ENCODE results near the gene MSLN.
A peak's percentile ranks its signal among the peaks of the same experiment; 100 is the strongest.
"Not testable (repeated sequence)": the region's sequence is repeated elsewhere in the genome, so short reads cannot be mapped to it uniquely, and the experiment has no call there.

The MSLN gene

GRCh38 chr16:769934-770333 lies 9.4 kb downstream of the MSLN start:
- Histone ChIP-seq H3K36me3 (ENCODE audit: control insufficient read depth, insufficient read depth, low read length) (no peaks in the 10 kb centered on the region), H3K4me1 (ENCODE audit: control insufficient read depth, insufficient read depth, low read length, poor library complexity, severe bottlenecking) (no peaks in the 10 kb centered on the region), H3K9me3 (ENCODE audit: control insufficient read depth, low read length) (no peaks in the 10 kb centered on the region), H3K27ac (ENCODE audit: low read depth, low read length, severe bottlenecking) (no peak overlapping the region), H3K4me3 (ENCODE audit: extremely low read depth, insufficient read depth, low read length, poor library complexity, severe bottlenecking) (no peak overlapping the region)
- 82 to 90% methylated on average over 10 to 19 of the region's 19 CpGs for WGBS, 2 experiments (ENCODE audit: insufficient coverage in 2 of 2)

- Histone ChIP-seq H3K4me1 (ENCODE audit: control insufficient read depth, insufficient read depth, low read length, poor library complexity, severe bottlenecking) (no peaks in the 10 kb centered on the region), H3K27ac (ENCODE audit: low read depth, low read length, severe bottlenecking) (no peak overlapping the region), H3K4me3 (ENCODE audit: extremely low read depth, insufficient read depth, low read length, poor library complexity, severe bottlenecking) (no peak overlapping the region), H3K36me3 (ENCODE audit: control insufficient read depth, insufficient read depth, low read length) (no peaks in the 10 kb centered on the region), H3K9me3 (ENCODE audit: control insufficient read depth, low read length) (no peaks in the 10 kb centered on the region)
- 100% methylated on average over 1 of the region's 13 CpGs; no CpG with 5 or more reads in 1 of the 2 experiments for WGBS, 2 experiments (ENCODE audit: insufficient coverage in 2 of 2)
Observed at GRCh38 chr16:770411-770810, 9.9 kb downstream of the MSLN start.

- Histone ChIP-seq H3K4me3 (ENCODE audit: extremely low read depth, insufficient read depth, low read length, poor library complexity, severe bottlenecking) (no peak overlapping the region), H3K36me3 (ENCODE audit: control insufficient read depth, insufficient read depth, low read length) (no peaks in the 10 kb centered on the region), H3K9me3 (ENCODE audit: control insufficient read depth, low read length) (no peaks in the 10 kb centered on the region), H3K27ac (ENCODE audit: low read depth, low read length, severe bottlenecking) (no peak overlapping the region), H3K4me1 (ENCODE audit: control insufficient read depth, insufficient read depth, low read length, poor library complexity, severe bottlenecking) (peaks cover 4% of the 10 kb centered on the region)
- 92% methylated on average over 12 to 16 of the region's 18 CpGs for WGBS, 2 experiments (ENCODE audit: insufficient coverage in 2 of 2)
Observed at GRCh38 chr16:772959-773358, 12.4 kb downstream of the MSLN start.

- WGBS, 2 experiments (ENCODE audit: insufficient coverage in 2 of 2) = 92 to 93% methylated on average over 38 to 43 of the region's 46 CpGs
- H3K36me3 ChIP-seq (ENCODE audit: control insufficient read depth, insufficient read depth, low read length) = no peaks in the 10 kb centered on the region
Observed at GRCh38 chr16:774086-775001, 13.8 kb downstream of the MSLN start.

GRCh38 chr16:775236-775796 lies 14.8 kb downstream of the MSLN start:
- WGBS, 2 experiments (ENCODE audit: insufficient coverage in 2 of 2) = 92 to 93% methylated on average over 36 of the region's 36 CpGs
- Histone ChIP-seq H3K4me3 (ENCODE audit: extremely low read depth, insufficient read depth, low read length, poor library complexity, severe bottlenecking) (no peak overlapping the region), H3K4me1 (ENCODE audit: control insufficient read depth, insufficient read depth, low read length, poor library complexity, severe bottlenecking) (peaks cover 13% of the 10 kb centered on the region), H3K9me3 (ENCODE audit: control insufficient read depth, low read length) (no peaks in the 10 kb centered on the region), H3K27ac (ENCODE audit: low read depth, low read length, severe bottlenecking) (no peak overlapping the region), H3K36me3 (ENCODE audit: control insufficient read depth, insufficient read depth, low read length) (no peaks in the 10 kb centered on the region)

More at GRCh38 chr16:774086-775001, 13.8 kb downstream of the MSLN start:
- Histone ChIP-seq H3K4me3 (ENCODE audit: extremely low read depth, insufficient read depth, low read length, poor library complexity, severe bottlenecking) (no peak overlapping the region), H3K9me3 (ENCODE audit: control insufficient read depth, low read length) (no peaks in the 10 kb centered on the region), H3K4me1 (ENCODE audit: control insufficient read depth, insufficient read depth, low read length, poor library complexity, severe bottlenecking) (peaks cover 13% of the 10 kb centered on the region), H3K27ac (ENCODE audit: low read depth, low read length, severe bottlenecking) (no peak overlapping the region)

GRCh38 chr16:776298-776697 lies 15.8 kb downstream of the MSLN start:
- 96% methylated on average over 8 of the region's 10 CpGs for WGBS, 2 experiments (ENCODE audit: insufficient coverage in 2 of 2)
- not testable (repeated sequence) for H3K4me3 ChIP-seq (ENCODE audit: extremely low read depth, insufficient read depth, low read length, poor library complexity, severe bottlenecking); H3K9me3 ChIP-seq (ENCODE audit: control insufficient read depth, low read length); H3K27ac ChIP-seq (ENCODE audit: low read depth, low read length, severe bottlenecking); H3K36me3 ChIP-seq (ENCODE audit: control insufficient read depth, insufficient read depth, low read length)
- H3K4me1 ChIP-seq (ENCODE audit: control insufficient read depth, insufficient read depth, low read length, poor library complexity, severe bottlenecking) = peaks cover 13% of the 10 kb centered on the region

GRCh38 chr16:776824-777223 lies 16.3 kb downstream of the MSLN start:
- Histone ChIP-seq H3K36me3 (ENCODE audit: control insufficient read depth, insufficient read depth, low read length) (no peaks in the 10 kb centered on the region), H3K9me3 (ENCODE audit: control insufficient read depth, low read length) (no peaks in the 10 kb centered on the region), H3K4me3 (ENCODE audit: extremely low read depth, insufficient read depth, low read length, poor library complexity, severe bottlenecking) (no peak overlapping the region), H3K27ac (ENCODE audit: low read depth, low read length, severe bottlenecking) (no peak overlapping the region), H3K4me1 (ENCODE audit: control insufficient read depth, insufficient read depth, low read length, poor library complexity, severe bottlenecking) (peaks cover 13% of the 10 kb centered on the region)
- WGBS, 2 experiments (ENCODE audit: insufficient coverage in 2 of 2) = 89 to 97% methylated on average over 7 to 8 of the region's 9 CpGs

GRCh38 chr16:777826-778225 lies 17.3 kb downstream of the MSLN start:
- H3K36me3 ChIP-seq (ENCODE audit: control insufficient read depth, insufficient read depth, low read length) = no peaks in the 10 kb centered on the region
- H3K9me3 ChIP-seq (ENCODE audit: control insufficient read depth, low read length) = no peaks in the 10 kb centered on the region
- peaks cover 13% of the 10 kb centered on the region for H3K4me1 ChIP-seq (ENCODE audit: control insufficient read depth, insufficient read depth, low read length, poor library complexity, severe bottlenecking)
- 66 to 69% methylated on average over 7 to 8 of the region's 16 CpGs for WGBS, 2 experiments (ENCODE audit: insufficient coverage in 2 of 2)
- peak overlapping the region; percentile 36 for H3K27ac ChIP-seq (ENCODE audit: low read depth, low read length, severe bottlenecking)
- H3K4me3 ChIP-seq (ENCODE audit: extremely low read depth, insufficient read depth, low read length, poor library complexity, severe bottlenecking) = no peak overlapping the region

- H3K4me3 ChIP-seq (ENCODE audit: extremely low read depth, insufficient read depth, low read length, poor library complexity, severe bottlenecking) = no peak overlapping the region
- H3K36me3 ChIP-seq (ENCODE audit: control insufficient read depth, insufficient read depth, low read length) = no peaks in the 10 kb centered on the region
- H3K4me1 ChIP-seq (ENCODE audit: control insufficient read depth, insufficient read depth, low read length, poor library complexity, severe bottlenecking) = peaks cover 13% of the 10 kb centered on the region
- 89 to 91% methylated on average over 9 to 11 of the region's 11 CpGs for WGBS, 2 experiments (ENCODE audit: insufficient coverage in 2 of 2)
- H3K9me3 ChIP-seq (ENCODE audit: control insufficient read depth, low read length) = no peaks in the 10 kb centered on the region
- no peak overlapping the region for H3K27ac ChIP-seq (ENCODE audit: low read depth, low read length, severe bottlenecking)
Observed at GRCh38 chr16:778447-778846, 17.9 kb downstream of the MSLN start.

GRCh38 chr16:778909-779527 lies 18.5 kb downstream of the MSLN start:
- no peaks in the 10 kb centered on the region for H3K36me3 ChIP-seq (ENCODE audit: control insufficient read depth, insufficient read depth, low read length)
- 91 to 92% methylated on average over 5 to 6 of the region's 6 CpGs for WGBS, 2 experiments (ENCODE audit: insufficient coverage in 2 of 2)
- peaks cover 13% of the 10 kb centered on the region for H3K4me1 ChIP-seq (ENCODE audit: control insufficient read depth, insufficient read depth, low read length, poor library complexity, severe bottlenecking)
- H3K27ac ChIP-seq (ENCODE audit: low read depth, low read length, severe bottlenecking) = no peak overlapping the region
- H3K9me3 ChIP-seq (ENCODE audit: control insufficient read depth, low read length) = no peaks in the 10 kb centered on the region
- H3K4me3 ChIP-seq (ENCODE audit: extremely low read depth, insufficient read depth, low read length, poor library complexity, severe bottlenecking) = no peak overlapping the region
